Urinary bladder (tissue), 4 donors: Measurements from ENCODE around the gene PAPPA2. TPM values are rescaled to one million over a fixed set of nuclear protein-coding genes. Genes with fewer than 3 reads are reported as not detected.
"Not testable (repeated sequence)": the region's sequence is repeated elsewhere in the genome, so short reads cannot be mapped to it uniquely, and the experiment has no call there.

Experiments
- DNase-seq: peaks from one replicate; pipeline ENCODE4 v3.0.0-alpha.2; 2015; ENCODE audit errors: extremely low spot score
- H3K27ac ChIP-seq: one replicate; pipeline ENCODE4 v1.5.1; 2013; ENCODE audit warnings: low read depth, mild to moderate bottlenecking, moderate library complexity
- H3K36me3 ChIP-seq: one replicate; pipeline ENCODE4 v1.6.1; 2013; ENCODE audit warnings: mild to moderate bottlenecking, moderate library complexity; ENCODE audit not compliant: insufficient read depth
- H3K4me1 ChIP-seq: one replicate; pipeline ENCODE4 v1.6.1; 2013; ENCODE audit warnings: mild to moderate bottlenecking, moderate library complexity; ENCODE audit not compliant: insufficient read depth
- H3K4me3 ChIP-seq: one replicate; pipeline ENCODE4 v1.5.1; 2013; ENCODE audit warnings: low read depth, low read length
- WGBS: extraction: QIAGEN DNeasy Blood & Tissue Kit; methylation state at CpG from one replicate; pipeline ENCODE4 v1.1.7; 2013; 5-methylcytosine and 5-hydroxymethylcytosine counted together
- polyA plus RNA-seq: library from polyadenylated mRNA; stranded (reverse); fragments of 200-250 nt; gene quantifications from one replicate; pipeline ENCODE4 v1.2.3, GENCODE V29; 2013
- total RNA-seq: library from RNA; depleted of rRNA; stranded (reverse); fragments of >200 nt; gene quantifications from one replicate; pipeline ENCODE4 v1.2.3, GENCODE V29; 2014
- donor health status: healthy with polysubstance abuse.
- donor health status: healthy.

The PAPPA2 gene
- total and polyA plus RNA-seq, 2 donors = 0.54 to 4.6 TPM

DNA sequence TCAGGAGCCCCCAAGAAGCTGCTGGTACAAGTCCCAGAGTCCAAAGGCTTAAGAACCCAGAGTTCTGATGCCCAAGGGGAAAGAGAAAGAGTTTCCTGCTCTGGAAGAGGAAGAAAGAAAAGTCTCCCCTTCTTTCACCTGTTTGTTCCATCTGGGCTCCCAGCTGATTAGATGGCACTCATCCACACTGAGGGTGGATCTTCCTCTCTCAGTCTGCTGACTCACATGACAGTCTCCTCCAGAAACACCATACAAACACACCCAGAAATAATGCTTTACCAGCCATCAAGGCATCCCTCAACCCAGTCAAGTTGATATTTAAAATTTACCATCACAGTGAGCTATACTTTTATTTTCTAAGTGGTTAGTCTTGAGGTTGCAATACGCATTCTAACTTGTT, 257.9 kb downstream of the PAPPA2 start:
- WGBS = 99% methylated on average over 1 of the region's 1 CpG
- no peak overlapping the region for H3K27ac ChIP-seq
- DNase-seq = no peak
- H3K4me3 ChIP-seq = no peak overlapping the region
- no peaks in the 10 kb centered on the region for H3K4me1 ChIP-seq
- no peaks in the 10 kb centered on the region for H3K36me3 ChIP-seq

DNA sequence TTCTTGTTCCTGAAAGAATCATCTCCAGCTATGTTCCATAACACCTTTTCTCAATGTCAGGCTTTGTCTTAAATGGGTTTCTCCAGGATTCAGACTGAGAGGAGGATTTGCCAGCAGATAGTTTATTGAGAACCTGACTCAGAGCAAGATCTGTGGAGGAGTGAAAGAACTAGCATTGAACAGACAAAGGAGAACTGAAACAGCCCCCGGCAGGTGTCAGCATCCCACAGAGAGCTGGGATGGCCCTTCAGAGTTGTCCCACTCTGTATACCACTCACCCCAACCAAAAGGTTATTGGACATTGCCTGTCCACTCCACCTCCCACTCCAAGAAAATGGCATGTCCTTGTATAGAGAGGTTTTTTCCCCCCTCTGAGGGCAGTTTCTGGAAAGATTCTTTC, 270.7 kb downstream of the PAPPA2 start:
- WGBS = 87% methylated on average over 1 of the region's 1 CpG

DNA sequence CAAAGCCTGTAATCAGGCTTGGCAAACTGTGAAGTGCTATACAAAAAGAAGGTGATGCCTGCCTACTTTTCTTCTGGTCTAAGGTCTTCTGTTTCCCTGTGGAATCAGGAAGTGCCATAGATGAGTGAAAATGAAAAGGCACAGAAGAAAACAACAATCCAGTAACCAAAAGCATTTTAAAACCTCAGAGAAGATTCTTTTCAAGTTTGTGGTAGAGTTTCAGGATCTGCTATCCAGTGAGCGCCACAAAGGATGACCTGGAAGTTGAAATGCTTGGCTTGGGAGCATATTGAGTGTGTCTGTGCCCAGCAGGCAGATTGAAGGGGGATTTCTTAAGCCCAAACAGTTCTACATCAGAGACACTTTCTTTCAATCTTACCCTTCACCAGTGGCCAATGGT, 272.2 kb downstream of the PAPPA2 start:
- no peaks in the 10 kb centered on the region for H3K36me3 ChIP-seq
- no peak overlapping the region for H3K27ac ChIP-seq
- no peaks in the 10 kb centered on the region for H3K4me1 ChIP-seq
- 87% methylated on average over 1 of the region's 1 CpG for WGBS
- no peak for DNase-seq
- H3K4me3 ChIP-seq = no peak overlapping the region

More for the DNA sequence above, 270.7 kb downstream of the PAPPA2 start:
- Histone ChIP-seq H3K4me3 (no peak overlapping the region), H3K27ac (no peak overlapping the region), H3K36me3 (no peaks in the 10 kb centered on the region), H3K4me1 (no peaks in the 10 kb centered on the region)
- no peak for DNase-seq

DNA sequence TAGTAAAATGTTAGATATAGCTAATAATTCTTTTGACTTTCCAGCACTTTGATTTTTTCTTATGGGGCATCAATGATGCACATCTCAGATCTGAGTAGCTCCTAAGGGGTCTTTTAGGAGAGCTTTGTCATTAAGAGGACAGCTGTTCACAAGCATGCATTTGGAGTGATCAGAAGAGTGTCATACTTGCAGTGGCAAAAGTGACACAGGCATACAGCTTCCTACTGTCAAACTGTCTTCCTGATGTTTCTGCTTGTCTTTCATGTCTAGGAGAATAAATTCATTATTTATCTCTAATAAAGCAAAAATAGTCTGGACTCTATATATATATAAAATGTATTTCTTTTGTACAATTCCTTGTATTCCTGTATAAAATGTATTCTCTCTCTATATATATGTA, 273.0 kb downstream of the PAPPA2 start:
- no peaks in the 10 kb centered on the region for H3K36me3 ChIP-seq

DNA sequence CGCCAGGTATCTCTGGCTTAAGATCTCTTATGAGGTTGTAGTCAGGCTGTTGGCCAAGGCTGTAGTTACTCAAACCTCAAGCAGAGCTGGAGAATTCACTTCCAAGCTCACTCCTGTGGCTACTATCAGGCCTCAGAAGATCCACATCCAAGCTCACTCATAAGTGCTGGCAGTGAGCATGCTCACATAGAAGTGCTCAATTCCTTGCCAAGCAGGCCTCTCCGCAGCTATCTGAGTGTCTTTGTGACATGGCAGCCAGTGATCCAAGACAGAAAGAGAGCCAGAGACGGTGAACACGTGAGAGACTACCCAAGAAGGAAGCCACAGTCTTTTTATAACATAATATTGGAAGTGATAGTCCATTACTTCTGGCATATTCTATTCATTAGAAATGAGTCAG, 278.2 kb downstream of the PAPPA2 start:
- Histone ChIP-seq H3K27ac (no peak overlapping the region), H3K36me3 (no peaks in the 10 kb centered on the region), H3K4me3 (no peak overlapping the region), H3K4me1 (no peaks in the 10 kb centered on the region)
- DNase-seq = no peak
- WGBS = 73% methylated on average over 4 of the region's 4 CpGs

More for the DNA sequence above, 273.0 kb downstream of the PAPPA2 start:
- Histone ChIP-seq H3K4me1 (no peaks in the 10 kb centered on the region), H3K4me3 (no peak overlapping the region), H3K27ac (no peak overlapping the region)
- DNase-seq = no peak

DNA sequence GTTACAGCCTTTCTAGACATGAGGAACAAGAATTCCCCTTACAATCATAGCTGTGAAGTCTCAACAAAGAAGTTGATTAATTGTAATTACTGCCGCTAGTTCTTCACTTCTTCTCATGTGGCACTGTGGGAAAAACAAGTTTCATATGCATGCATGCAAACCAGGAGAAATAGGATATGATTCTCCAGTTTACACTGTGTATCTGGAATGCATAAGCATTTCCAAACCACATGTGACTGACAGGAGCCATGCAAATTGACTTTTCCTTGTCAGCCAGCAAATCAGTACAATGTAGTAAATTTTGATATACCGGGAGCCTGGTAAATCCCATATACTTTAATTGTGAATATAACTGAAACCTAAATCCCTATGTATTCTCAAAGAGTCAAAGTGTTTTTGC, 279.3 kb downstream of the PAPPA2 start:
- WGBS = 66% methylated on average over 2 of the region's 2 CpGs
- Histone ChIP-seq H3K4me3 (no peak overlapping the region), H3K27ac (no peak overlapping the region), H3K36me3 (no peaks in the 10 kb centered on the region), H3K4me1 (no peaks in the 10 kb centered on the region)
- DNase-seq = no peak

DNA sequence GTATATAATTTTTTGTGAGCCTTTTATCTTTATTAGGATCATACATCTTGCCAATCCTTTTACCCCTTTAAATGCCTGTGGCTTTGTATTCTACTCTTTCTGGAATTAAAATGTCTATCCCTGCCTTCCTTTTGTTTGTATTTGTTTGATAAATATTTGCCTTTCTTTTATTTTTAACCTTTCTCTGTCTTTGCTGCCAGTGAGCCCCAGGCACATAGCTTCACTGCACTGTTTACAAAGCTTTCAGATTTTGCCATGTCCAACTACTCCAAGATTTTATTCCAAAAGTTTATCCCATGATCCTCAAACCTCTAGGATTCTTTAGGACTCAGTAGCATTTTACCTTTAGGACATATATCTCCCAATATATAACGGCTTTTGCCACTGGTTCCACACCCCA, 281.2 kb downstream of the PAPPA2 start:
- DNase-seq = no peak
- 69% methylated on average over 1 of the region's 1 CpG for WGBS
- H3K27ac ChIP-seq = no peak overlapping the region
- H3K4me3 ChIP-seq = no peak overlapping the region
- no peaks in the 10 kb centered on the region for H3K4me1 ChIP-seq
- H3K36me3 ChIP-seq = no peaks in the 10 kb centered on the region

DNA sequence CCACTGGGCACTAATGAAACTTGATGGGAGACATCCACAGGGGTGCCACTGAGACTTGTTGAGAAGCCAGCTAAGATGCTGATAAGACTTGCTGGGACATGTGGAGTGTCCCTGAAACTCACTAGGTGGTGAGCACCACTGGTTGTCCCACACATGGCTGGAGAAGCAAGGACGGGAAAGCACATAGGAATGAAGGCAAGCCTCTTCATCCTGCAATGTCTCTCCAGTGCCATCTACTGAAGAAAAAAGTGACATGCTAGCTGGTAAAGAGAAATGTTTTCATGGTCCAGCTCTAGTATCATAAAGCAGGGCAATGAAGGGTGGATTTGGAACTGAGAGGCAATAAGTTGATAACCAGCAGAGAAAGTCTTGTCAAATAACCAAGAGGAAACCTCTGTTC, 283.0 kb downstream of the PAPPA2 start:
- WGBS = 80% methylated on average over 1 of the region's 1 CpG
- Histone ChIP-seq H3K27ac (no peak overlapping the region), H3K36me3 (no peaks in the 10 kb centered on the region), H3K4me1 (no peaks in the 10 kb centered on the region), H3K4me3 (no peak overlapping the region)
- DNase-seq = no peak

DNA sequence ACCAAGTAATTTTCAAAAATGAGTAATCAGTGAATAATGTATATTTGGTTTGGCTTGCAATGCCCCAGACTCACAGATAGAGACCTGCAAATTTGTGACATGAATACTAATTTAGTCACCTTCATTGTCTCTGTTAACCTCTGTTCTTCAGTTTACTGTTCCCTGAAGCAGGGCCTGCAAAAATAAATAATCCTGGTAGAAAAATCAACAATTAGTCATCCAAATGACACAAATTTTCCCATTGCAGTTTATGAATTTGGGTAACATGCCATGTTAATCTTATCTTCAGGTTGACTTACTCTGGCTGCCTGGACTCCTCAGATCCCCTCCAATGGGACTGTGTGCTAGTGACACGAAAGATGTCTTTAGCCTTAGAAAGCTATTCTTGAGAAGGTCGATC, 289.5 kb downstream of the PAPPA2 start:
- no peak overlapping the region for H3K27ac ChIP-seq
- no peaks in the 10 kb centered on the region for H3K36me3 ChIP-seq
- DNase-seq = no peak
- WGBS = 84% methylated on average over 2 of the region's 2 CpGs
- no peaks in the 10 kb centered on the region for H3K4me1 ChIP-seq
- H3K4me3 ChIP-seq = no peak overlapping the region

DNA sequence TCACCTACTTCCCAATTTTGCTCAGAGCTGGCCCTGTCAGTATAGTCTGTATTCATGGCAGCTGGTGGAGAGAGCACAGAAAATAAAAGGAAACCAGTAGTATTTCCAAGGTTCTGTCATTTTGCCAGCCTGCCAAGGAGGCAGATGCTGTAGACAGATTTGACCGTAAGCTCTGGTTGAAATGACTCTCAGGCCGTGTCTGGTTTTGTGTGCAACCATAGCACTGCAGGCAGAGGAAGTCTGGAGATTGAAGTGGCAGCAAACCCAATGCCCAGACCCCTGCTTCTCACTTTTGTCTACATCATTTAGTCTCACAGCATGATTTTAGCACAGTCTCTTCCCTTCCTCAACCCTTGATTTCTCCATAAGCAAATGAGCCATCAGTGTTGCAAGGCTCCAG, 291.7 kb downstream of the PAPPA2 start:
- no peak overlapping the region for H3K4me3 ChIP-seq
- 70% methylated on average over 2 of the region's 2 CpGs for WGBS

DNA sequence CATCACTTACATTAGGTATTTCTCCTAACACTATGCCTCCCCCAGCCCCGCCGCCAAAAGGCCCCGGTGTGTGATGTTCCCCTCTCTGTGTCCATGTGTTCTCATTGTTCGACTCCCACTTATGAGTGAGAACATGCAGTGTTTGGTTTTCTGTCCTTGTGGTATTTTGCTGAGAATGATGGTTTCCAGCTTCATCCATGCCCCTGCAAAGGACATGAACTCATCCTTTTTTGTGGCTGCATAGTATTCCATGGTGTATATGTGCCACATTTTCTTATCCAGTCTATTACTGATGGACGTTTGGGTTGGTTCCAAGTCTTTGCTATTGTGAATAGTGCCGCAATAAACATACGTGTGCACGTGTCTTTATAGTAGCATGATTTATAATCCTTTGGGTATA, 293.8 kb downstream of the PAPPA2 start:
- 92% methylated on average over 8 of the region's 8 CpGs for WGBS
- not testable (repeated sequence) for H3K4me3 ChIP-seq, DNase-seq

More for the DNA sequence above, 291.7 kb downstream of the PAPPA2 start:
- Histone ChIP-seq H3K27ac (no peak overlapping the region), H3K4me1 (no peaks in the 10 kb centered on the region), H3K36me3 (no peaks in the 10 kb centered on the region)
- DNase-seq = no peak

DNA sequence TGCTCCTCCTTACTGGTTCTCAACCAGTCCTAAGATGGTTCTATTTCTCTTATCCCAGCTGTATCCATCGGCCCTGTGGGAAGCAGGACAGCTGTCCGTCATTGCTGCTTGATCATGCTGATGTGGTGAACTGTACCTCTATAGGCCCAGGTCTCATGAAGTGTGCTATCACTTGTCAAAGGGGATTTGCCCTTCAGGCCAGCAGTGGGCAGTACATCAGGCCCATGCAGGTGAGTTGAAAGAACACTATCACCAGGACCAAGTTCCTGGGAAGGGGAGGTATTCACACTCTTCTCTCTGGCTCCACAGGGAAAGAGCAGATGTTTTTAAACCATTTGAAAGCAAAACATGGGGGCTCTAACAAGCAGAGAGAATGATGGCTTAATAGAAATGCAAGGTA, 302.6 kb downstream of the PAPPA2 start:
- no peaks in the 10 kb centered on the region for H3K4me1 ChIP-seq
- no peaks in the 10 kb centered on the region for H3K36me3 ChIP-seq
- no peak for DNase-seq
- H3K27ac ChIP-seq = no peak overlapping the region
- WGBS = 93% methylated on average over 2 of the region's 2 CpGs
- no peak overlapping the region for H3K4me3 ChIP-seq

More for the DNA sequence above, 293.8 kb downstream of the PAPPA2 start:
- H3K4me1 ChIP-seq, H3K27ac ChIP-seq, H3K36me3 ChIP-seq: not testable (repeated sequence)

DNA sequence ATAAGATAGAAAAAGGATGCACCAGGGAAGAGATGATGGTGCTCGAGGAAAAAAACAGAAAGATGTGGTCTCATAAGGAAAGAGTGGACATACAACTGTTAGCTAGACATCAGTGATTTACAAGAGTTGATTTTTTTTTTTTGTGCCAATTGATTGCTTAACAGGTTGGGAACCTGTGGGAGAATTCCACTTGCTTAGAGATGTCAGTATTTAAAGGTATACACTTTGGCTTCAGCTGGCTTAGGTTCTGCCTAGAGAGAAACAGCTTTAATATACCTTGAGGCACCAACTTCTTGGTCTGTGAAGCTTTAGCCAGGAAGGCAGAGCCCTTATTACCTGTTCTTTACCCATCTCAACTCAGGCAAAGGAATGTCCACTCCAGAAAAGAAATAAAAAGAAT, 303.8 kb downstream of the PAPPA2 start:
- no peak overlapping the region for H3K4me3 ChIP-seq
- H3K27ac ChIP-seq = no peak overlapping the region
- 90% methylated on average over 1 of the region's 1 CpG for WGBS
- no peaks in the 10 kb centered on the region for H3K36me3 ChIP-seq
- DNase-seq = no peak
- no peaks in the 10 kb centered on the region for H3K4me1 ChIP-seq

DNA sequence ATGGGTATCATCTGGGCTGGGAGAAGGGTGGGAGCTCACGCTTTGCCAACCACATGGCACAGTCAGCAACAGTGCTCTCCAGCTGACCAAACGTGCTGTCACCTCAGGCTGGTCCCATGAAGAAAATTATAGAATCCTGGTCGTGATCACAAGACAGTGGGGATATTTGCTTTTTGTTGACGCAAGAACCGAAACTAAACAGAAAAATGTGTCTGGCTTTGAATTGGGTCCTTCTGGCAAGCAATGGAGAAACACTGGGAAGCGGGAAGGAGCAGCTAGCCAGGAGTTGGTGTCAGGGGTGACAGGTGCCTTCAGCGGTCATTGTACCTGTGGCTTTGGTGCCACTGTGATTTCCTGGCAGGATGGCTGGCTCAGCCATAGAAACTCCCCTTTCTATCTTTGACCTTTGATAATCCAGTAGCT, 304.8 kb downstream of the PAPPA2 start:
- Histone ChIP-seq H3K4me1 (no peaks in the 10 kb centered on the region), H3K4me3 (no peak overlapping the region), H3K27ac (no peak overlapping the region), H3K36me3 (no peaks in the 10 kb centered on the region)
- WGBS = 87% methylated on average over 7 of the region's 7 CpGs
- no peak for DNase-seq

DNA sequence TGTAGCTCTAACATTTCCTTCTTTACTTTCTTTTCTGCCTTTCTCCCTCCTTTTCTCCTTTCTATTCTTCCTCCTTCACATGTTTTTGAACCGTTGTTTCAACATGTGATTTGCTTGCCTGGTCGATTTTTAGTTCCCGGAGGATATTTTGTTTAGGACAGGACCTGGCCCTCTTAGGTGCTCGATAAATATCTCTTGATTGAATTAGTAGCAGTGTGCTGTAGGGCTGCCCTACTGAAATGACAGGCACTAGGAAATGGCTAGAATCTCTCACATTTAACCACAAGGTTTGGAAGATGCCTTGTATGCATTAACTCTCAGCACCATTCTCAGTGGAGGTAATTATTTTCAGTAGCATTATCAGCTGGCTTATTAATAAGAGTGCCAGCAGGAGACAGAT, 305.6 kb downstream of the PAPPA2 start:
- Histone ChIP-seq H3K36me3 (no peaks in the 10 kb centered on the region), H3K4me3 (no peak overlapping the region), H3K27ac (no peak overlapping the region), H3K4me1 (no peaks in the 10 kb centered on the region)
- 91% methylated on average over 4 of the region's 4 CpGs for WGBS
- no peak for DNase-seq
